GM20431 (cell line): ENCODE data around the gene IL17C.

Source experiments
- in situ Hi-C: fragments of 300-500 bp; cut with MseI, MboI; formaldehyde crosslinking; loops from one replicate; pipeline ENCODE4 v1.15.0; 2020; ENCODE audit warnings: low sequenced_read_pairs; ENCODE audit not compliant: unreplicated experiment

Gene IL17C

GRCh38 chr16:88638323-88639230 lies at the start of gene IL17C:
Gene IL17C (plus strand): TSS chr16:88638572. CDS start chr16:88638642, 70 bp downstream.
- in situ Hi-C loops, result no loop called here

DNA sequence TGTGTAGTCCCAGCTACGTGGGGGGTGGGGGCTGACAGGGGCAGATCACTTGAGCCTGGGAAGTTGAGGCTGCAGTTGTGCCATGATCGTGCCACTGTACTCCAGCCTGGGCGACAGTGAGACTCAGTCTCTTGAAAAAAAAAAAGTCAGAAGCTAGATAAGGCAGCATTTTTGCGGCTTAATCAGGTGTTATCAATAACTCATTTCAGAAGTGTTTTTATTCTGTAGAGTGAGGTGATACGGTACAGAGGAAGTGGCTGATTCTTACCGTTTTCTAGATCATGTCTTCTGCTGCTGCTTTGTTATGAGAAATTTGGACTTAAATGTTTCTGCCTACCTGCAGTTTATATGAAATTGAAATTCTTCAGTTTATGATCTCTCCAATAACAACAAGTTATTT lies 49.6 kb upstream of the IL17C start:
- in situ Hi-C loops, result no loop called here

DNA sequence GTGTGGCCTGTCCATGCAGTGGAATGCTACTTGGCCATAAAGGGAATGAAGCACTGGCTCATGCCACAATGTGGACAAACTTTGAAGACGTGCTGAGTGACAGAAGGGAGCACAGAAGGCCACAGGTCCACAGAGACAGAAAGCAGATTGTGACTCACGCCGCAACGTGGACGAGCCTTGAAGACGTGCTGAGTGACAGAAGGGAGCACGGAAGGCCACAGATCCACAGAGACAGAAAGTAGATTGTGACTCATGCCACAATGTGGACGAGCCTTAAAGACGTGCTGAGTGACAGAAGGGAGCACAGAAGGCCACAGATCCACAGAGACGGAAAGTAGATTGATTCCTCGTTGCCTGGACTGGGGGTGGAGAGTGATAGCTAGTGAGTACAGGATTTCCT lies 48.9 kb upstream of the IL17C start:
- in situ Hi-C loops, result no loop called here

DNA sequence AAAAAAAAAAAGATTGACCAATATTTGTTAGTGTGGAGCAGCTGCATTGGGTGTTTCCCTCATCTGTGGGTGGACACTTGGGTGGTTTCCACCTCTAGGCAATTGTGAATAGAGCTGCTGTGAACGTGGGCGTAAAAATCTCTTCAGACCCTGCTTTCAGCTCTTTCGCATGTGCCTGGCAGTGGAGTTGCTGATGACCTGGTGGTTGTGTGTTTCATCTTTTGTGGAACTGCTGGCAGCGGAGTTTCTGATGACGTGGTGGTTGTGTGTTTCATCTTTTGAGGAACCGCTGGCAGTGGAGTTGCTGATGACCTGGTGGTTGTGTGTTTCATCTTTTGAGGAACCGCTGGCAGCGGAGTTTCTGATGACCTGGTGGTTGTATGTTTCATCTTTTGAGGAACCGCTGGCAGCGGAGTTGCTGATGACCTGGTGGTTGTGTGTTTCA lies 46.8 kb upstream of the IL17C start:
- in situ Hi-C loops, result no loop called here

- in situ Hi-C loops, result no loop called here
These were observed 45.3 kb upstream of the IL17C start for GRCh38 chr16:88593061-88593460.

- in situ Hi-C loops, result no loop called here
These were observed 44.9 kb upstream of the IL17C start for GRCh38 chr16:88593489-88593888.

- in situ Hi-C loops, result no loop called here
These were observed 44.5 kb upstream of the IL17C start for GRCh38 chr16:88593910-88594309.

GRCh38 chr16:88595101-88595500 lies 43.3 kb upstream of the IL17C start:
- in situ Hi-C loops, result no loop called here

- in situ Hi-C loops, result no loop called here
These were observed 42.5 kb upstream of the IL17C start for GRCh38 chr16:88595921-88596320.

DNA sequence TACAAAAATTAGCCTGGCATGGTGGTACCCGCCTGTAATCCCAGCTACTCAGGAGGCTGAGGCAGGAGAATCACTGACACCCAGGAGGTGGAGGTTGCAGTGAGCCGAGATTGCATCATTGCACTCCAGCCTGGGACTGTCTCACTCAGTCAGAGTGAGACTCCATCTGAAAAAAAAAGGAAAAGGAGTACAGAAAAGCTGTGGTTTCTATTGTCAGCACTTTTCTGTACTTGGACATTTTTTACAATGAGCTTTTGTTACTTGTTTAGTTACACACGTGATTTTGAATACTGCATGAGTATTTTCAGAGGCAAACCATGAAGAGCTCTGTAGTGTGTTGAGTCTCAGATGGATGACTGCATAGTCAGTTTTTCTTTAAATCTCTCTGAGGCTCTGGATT lies 41.9 kb upstream of the IL17C start:
- in situ Hi-C loops, result no loop called here

- in situ Hi-C loops, result no loop called here
These were observed 40.4 kb upstream of the IL17C start for GRCh38 chr16:88597856-88598491.

DNA sequence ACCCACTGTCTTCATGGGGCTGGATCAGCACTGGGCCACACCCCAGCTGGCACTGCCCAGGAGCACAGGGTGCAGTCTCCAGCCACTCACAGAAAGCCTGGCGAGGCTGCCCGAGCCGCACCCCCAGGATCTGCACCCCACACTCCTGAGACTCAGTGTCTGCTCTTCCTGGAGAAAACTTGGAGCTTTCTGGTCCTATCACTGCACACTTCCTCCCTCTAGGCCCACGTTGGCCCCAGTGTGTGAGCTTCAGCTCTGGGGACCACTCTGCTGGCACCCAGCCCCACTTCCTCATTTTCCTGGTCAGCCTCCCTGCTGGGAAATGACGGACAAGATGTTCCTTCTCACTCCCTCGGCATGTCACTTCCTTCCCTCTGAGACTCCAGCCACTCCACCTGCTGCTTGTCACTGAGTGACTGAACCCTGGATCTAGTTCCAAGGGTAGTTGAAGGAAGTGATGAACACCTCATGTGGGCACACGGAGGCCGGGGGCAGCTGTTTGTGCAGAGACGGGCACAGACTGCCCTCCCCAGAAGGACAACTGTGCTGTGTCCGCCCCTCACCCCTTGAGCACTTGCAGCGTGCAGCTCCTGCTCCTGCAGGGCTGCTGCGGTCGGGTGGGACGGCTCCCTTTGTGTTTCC lies 39.2 kb upstream of the IL17C start:
- in situ Hi-C loops, result no loop called here

DNA sequence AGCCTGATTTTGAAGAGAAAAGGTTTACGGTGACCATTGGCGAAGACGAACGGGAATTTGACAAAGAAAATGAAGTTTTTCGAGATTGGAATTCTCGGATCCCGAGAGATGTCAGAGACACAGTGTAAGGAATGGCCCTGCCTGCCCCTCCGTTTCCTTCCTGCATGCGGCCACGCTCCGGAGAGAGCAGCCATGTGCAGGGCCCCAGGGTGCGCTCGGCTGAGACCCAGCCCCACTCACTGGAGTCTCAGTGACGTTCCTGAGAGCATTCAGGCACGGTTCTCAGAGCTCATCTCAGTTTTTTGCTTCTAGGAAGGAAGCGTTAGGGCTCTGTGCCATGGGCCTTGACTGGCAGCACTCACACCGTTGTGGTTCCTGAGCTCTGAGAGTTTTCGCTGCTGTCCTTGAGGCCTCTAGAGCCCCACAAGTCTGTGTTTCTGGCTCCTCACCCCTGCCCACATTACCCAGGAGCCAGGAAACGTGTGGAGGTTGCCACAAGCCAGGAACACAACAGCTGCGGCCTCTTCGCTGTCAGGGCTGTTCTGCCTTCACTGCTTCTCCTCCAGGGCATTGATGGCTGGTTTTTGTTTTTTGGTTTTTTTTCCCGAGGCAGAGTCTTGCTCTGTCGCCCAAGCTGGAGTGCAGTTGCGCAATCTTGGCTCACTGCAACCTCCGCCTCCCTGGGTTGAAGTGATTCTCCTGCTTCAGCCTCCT lies 38.4 kb upstream of the IL17C start:
- in situ Hi-C loops, result no loop called here

DNA sequence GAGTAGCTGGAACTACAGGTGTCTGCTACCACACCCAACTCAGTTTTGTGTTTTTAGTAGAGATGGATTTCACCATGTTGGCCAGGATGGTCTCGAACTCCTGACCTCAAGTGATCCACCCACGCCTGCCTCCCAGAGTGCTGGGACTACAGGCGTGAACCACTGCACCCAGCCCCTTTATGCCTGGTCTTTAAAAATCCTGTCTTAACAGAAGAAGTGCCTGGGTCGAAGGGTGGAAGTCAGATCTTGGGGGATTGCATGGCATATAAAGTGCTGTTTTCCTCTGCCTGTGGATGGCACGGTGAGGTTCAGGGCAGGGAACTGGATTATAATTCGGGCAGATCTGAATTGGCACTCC lies 37.9 kb upstream of the IL17C start:
- in situ Hi-C loops, result no loop called here

DNA sequence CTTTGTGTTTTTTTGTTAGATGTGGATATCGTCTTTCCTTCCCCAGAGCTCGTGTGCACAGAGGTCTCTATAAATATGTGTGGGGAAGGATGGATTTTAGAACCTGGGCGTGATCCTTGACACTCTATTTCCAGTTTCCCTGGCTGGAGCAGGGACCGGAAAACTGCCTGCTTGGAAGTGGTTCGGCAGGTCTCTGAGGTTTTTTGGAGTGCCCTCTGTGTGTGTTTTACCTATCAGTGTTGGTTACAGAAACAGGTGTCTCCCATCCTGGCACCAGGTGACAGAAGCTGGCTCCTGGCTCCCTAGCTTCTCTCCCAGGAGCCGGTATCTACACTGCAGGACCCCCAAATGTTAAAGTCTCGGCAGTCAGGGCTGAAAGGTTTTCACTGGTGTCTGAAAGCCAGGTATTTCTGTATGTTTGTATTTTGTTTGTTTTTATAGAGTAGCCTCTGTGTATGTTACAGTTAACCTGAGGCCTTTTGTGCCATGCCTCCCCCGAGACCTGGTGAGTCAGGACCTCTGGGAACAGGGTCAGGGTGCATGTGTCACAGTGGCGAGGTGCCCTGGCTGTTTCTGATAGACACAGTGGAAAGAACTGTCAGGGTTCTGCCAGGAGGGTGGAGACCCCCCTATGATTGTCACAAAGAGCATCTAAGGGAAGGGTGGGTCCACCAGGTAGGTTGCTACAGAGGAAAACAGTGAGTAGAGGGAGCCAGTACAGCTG lies 36.9 kb upstream of the IL17C start:
- in situ Hi-C loops, result no loop called here

GRCh38 chr16:88602091-88602490 lies 36.3 kb upstream of the IL17C start:
- in situ Hi-C loops, result no loop called here

DNA sequence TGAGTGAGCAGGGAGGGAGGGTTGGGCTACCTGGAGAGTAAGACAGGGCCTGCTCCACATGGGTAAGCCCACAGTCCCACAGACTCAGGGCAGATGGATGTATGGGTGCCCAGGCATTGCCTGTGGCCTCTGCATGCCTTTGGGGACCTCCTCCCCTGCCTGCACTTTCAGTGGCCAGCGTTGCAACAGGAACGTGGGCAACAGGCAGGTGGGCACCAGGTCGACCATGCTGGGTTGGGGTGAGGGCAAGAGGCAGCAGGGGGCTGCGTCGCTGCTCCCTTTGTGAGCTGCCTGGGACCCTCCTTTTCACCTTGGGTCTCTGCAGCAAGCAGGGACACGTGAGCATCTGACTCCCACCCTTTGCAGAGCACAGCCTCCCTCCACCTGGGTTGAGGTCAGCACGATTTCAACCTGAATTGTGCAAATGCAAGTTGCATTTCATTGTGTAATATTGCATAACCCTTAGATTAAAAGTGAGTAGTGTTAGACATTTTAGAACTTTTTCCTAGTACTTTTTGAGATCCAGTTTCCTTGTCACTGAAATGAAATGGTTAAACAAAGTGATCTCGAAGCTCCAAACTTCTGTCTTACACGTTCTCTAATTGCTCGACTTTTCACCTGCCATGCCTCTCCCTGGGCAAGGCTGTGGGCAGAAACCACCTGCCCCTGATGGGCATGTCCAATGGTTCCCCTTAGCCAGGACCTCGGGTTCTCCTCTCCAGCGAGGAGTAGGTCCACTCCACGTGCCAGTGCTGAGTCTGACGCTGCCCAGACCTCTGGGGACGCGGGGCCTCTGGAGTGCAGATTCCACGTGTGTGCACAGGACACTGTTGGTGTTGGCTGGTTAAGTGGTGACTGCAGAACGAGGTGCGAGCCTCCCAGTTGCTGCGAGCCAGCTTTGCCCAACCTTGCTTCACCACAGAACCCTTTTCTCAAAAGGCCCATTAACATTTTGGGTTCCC lies 32.9 kb upstream of the IL17C start:
- in situ Hi-C loops, result no loop called here

- in situ Hi-C loops, result no loop called here
These were observed 32.1 kb upstream of the IL17C start for GRCh38 chr16:88606148-88606757.
